Measurements from ENCODE around the gene CPM. TPM values are rescaled to one million over a fixed set of nuclear protein-coding genes. Genes with fewer than 3 reads are reported as not detected.
A peak's percentile ranks its signal among the peaks of the same experiment; 100 is the strongest.

Gene CPM
- total RNA-seq, 4 donors from 2014 or later = 76.1 to 149 (median 123) TPM

DNA sequence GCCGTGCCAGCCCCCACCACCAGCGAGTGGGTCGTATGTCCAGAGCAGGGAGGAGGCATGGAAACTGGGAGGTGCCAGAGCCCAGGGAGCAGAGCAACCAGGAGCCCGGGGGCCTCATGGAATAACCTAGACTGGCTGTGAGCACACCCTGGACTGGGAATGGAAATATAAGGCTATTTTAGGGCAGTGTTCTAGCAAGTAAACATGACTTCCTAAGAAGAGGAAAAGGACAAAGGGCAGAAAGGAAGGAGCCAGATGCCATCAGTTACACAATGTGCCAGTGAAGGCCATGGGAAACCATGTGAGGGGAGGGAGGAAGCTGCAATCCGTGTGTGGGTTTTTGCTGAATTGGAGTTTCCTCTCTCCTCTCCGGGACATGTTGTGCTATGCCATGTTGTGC lies 18.7 kb upstream of the CPM start:
- no peak overlapping the region for H3K4me3 ChIP-seq (ENCODE audit: low read depth, poor library complexity, severe bottlenecking)
- intact Hi-C loops (cut with DNase I; ENCODE audit: low total_unique reads) = no loop called here
- DNase-seq (ENCODE audit: low spot score in 2 of 2) = peak in 1 of 2 donors; percentile 50
- 57 to 61% methylated on average over 6 of the region's 6 CpGs for WGBS, 2 donors
- TF ChIP-seq, protein P1, sequence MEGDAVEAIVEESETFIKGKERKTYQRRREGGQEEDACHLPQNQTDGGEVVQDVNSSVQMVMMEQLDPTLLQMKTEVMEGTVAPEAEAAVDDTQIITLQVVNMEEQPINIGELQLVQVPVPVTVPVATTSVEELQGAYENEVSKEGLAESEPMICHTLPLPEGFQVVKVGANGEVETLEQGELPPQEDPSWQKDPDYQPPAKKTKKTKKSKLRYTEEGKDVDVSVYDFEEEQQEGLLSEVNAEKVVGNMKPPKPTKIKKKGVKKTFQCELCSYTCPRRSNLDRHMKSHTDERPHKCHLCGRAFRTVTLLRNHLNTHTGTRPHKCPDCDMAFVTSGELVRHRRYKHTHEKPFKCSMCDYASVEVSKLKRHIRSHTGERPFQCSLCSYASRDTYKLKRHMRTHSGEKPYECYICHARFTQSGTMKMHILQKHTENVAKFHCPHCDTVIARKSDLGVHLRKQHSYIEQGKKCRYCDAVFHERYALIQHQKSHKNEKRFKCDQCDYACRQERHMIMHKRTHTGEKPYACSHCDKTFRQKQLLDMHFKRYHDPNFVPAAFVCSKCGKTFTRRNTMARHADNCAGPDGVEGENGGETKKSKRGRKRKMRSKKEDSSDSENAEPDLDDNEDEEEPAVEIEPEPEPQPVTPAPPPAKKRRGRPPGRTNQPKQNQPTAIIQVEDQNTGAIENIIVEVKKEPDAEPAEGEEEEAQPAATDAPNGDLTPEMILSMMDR (IDR thresholded peaks at IDR 0.05) = no peak
- TF ChIP-seq POLR2A (IDR thresholded peaks at IDR 0.05) = no peak

DNA sequence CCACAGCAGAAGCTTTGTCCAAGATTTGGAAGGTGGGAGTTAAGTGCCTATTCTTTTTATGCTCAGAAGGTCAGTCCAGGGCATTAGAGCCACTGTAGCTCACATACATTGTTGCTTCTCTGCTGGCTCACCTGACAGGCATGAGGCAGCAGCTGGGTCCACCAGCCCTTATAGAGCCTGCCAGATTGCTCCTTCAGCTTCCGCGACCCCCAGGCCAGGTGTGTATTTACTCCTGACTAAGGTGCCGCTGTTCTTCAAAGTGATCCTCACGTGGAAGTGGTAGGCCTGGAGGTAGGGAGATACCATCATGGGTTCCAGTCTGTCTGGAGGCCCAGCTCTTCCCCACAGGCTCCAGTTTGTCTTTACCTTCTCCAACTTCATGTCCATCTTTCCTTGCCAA lies 17.5 kb upstream of the CPM start:
- TF ChIP-seq, protein P1 (IDR thresholded peaks at IDR 0.05) = no peak
- no peak for TF ChIP-seq POLR2A (IDR thresholded peaks at IDR 0.05)
- intact Hi-C loops (cut with DNase I; ENCODE audit: low total_unique reads) = no loop called here
- H3K4me3 ChIP-seq (ENCODE audit: low read depth, poor library complexity, severe bottlenecking) = no peak overlapping the region
- DNase-seq (ENCODE audit: low spot score in 2 of 2) = no peak
- WGBS, 2 donors = 93 to 94% methylated on average over 4 of the region's 4 CpGs

DNA sequence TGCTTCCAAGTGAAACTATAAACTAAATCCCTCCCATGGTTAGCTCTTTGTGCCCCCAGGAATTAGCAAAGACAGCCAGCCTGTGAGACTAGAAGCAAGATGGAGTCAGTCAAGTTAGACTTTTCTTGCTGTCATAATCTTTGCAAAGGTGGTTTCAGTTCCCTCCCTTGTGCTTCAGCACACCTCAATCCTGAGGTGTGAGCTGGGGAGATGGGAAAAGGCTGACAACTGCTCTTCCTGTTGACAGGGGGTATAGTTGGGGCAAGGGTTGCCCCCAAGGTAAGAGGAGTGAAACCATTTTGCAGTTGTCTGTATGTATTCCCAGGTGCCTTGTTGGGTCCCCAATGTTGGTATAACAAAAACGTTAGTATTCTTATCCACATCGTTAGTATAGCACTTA lies 12.3 kb upstream of the CPM start:
- H3K4me3 ChIP-seq (ENCODE audit: low read depth, poor library complexity, severe bottlenecking) = no peak overlapping the region
- WGBS, 2 donors = 75 to 85% methylated on average over 2 of the region's 2 CpGs
- no peak for TF ChIP-seq POLR2A (IDR thresholded peaks at IDR 0.05)
- TF ChIP-seq, protein P1 (IDR thresholded peaks at IDR 0.05) = no peak
- intact Hi-C loops (cut with DNase I; ENCODE audit: low total_unique reads) = no loop called here
- DNase-seq (ENCODE audit: low spot score in 2 of 2) = no peak

DNA sequence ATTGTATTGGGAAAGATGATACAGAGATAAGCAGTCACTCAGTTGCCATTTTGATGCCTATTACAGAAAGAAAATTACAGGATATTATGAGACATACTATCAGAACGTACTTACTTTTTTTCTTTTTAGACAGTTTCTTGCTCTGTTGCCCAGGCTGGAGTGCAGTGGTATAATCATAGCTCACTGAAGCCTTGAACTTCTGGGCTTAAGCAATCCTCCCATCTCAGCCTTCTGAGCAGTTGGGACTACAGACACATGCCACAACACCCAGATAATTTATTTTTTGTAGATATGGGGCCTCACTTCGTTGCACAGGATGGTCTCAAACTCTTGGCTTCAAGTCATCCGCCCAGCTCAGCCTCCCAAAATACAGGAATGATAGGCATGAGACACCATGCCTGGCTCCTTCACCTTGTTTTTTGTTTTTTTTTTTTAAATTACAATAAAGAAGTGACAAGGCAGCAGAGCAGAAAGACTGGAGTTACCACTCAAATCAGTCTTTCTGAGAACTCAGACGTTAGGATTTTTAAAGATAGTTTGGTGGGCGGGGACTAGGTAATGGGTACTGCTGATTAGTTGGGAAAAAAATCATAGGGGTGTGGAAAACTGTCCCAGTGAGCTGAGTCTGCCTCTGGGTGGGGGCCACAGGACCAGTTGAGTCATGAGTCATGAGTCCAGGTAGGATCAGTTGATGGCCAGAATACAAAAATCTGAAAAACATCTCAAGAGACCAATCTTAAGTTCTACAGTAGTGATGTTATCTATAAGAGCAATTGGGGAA lies 11.5 kb upstream of the CPM start:
- DNase-seq (ENCODE audit: low spot score in 2 of 2) = no peak
- intact Hi-C loops (cut with DNase I; ENCODE audit: low total_unique reads) = no loop called here
- H3K4me3 ChIP-seq (ENCODE audit: low read depth, poor library complexity, severe bottlenecking) = no peak overlapping the region
- 72 to 73% methylated on average over 5 of the region's 5 CpGs for WGBS, 2 donors
- TF ChIP-seq, protein P1 (IDR thresholded peaks at IDR 0.05) = no peak
- no peak for TF ChIP-seq POLR2A (IDR thresholded peaks at IDR 0.05)

DNA sequence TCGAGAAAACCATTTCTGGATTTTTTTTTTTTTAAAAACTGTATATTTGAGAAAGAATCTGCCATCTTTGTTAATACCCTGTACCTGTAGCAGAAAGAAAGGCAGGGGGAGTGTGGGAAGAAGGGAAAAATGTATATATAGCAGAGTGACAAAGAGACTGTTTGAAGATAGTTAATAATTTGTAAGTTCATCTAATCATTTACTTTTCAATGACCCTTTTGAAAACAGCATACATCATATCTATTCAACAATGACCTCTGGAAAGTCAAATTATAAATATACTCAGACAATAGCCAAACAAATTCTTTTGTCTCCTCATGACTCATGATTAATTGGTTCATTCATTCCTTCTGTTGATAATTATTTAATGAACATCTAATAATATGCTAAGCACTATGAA lies 10.9 kb upstream of the CPM start:
- intact Hi-C loops (cut with DNase I; ENCODE audit: low total_unique reads) = no loop called here
- DNase-seq (ENCODE audit: low spot score in 2 of 2) = no peak
- TF ChIP-seq, protein P1 (IDR thresholded peaks at IDR 0.05) = no peak
- no peak for TF ChIP-seq POLR2A (IDR thresholded peaks at IDR 0.05)
- no peak overlapping the region for H3K4me3 ChIP-seq (ENCODE audit: low read depth, poor library complexity, severe bottlenecking)
- 89 to 92% methylated on average over 1 of the region's 1 CpG for WGBS, 2 donors

DNA sequence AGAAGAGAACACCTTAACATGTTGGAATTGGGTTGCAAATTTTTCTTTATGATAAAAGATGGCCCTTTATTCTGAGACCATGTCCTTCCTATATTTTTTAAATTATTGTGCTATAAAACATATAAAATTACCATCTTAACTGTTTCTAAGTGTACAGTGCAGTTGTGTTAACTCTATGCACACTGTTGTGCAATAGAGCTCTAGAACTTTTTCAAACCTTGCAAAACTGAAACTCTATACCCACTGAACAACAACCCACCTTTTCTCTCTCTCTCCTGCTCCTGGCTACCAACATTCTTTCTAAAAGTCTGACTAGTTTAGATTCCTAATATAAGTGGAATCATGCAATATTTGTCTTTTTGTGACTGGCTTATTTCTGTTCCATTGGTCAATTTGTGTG lies 7.8 kb upstream of the CPM start:
- DNase-seq (ENCODE audit: low spot score in 2 of 2) = no peak
- no peak overlapping the region for H3K4me3 ChIP-seq (ENCODE audit: low read depth, poor library complexity, severe bottlenecking)
- intact Hi-C loops (cut with DNase I; ENCODE audit: low total_unique reads) = no loop called here
- no peak for TF ChIP-seq POLR2A (IDR thresholded peaks at IDR 0.05)
- TF ChIP-seq, protein P1 (IDR thresholded peaks at IDR 0.05) = no peak

All from lower leg skin (tissue), 4 donors.